Body of pancreas (tissue), 4 donors: ENCODE results near the gene WWOX. TPM values are rescaled to one million over a fixed set of nuclear protein-coding genes. Genes with fewer than 3 reads are reported as not detected.
"Not testable (repeated sequence)": the region's sequence is repeated elsewhere in the genome, so short reads cannot be mapped to it uniquely, and the experiment has no call there.

Experiments
- ATAC-seq: fragments of 150-250 bp; one replicate; pipeline ENCODE4 v1.9.1; 2016
- DNase-seq, 4 donors: peaks; one replicate each; pipeline ENCODE4 v3.0.0-alpha.2; 2019
- H3K27ac ChIP-seq, 4 donors: fragments of 200-600 bp; sonication (generic); 1 replicate in 3 of 4; 2 replicates in 1 of 4; pipeline versions ENCODE4 v1.5.1 to v1.6.1; 2016 to 2019; ENCODE audit warnings: mild to moderate bottlenecking in 1 of 4, mixed read lengths in 1 of 4, moderate library complexity in 1 of 4
- H3K27me3 ChIP-seq, 2 donors: fragments of 200-600 bp; sonication (generic); one replicate each; pipeline ENCODE4 v1.6.0; 2016; ENCODE audit warnings: mild to moderate bottlenecking in 1 of 2
- H3K36me3 ChIP-seq, 2 donors: fragments of 200-600 bp; sonication (generic); replicated peaks in 1 of 2; 2 replicates each; pipeline ENCODE4 v1.5.1; 2016; ENCODE audit warnings: low read depth in 2 of 2; ENCODE audit not compliant: insufficient read depth in 1 of 2
- H3K4me1 ChIP-seq: fragments of 200-600 bp; sonication (generic); one replicate; pipeline ENCODE4 v1.6.0; 2016
- H3K4me3 ChIP-seq, 2 donors: fragments of 200-600 bp; sonication (generic); 1 replicate in 1 of 2; 2 replicates in 1 of 2; pipeline ENCODE4 v1.5.1; 2016 to 2019
- H3K9me3 ChIP-seq, 3 donors: fragments of 200-600 bp; sonication (generic); 1 replicate in 2 of 3; 2 replicates in 1 of 3; pipeline ENCODE4 v1.5.1; 2016
- POLR2A ChIP-seq, 3 donors: fragments of 450-650 bp; IDR thresholded peaks; one replicate each; pipeline ENCODE4 v1.6.1; 2016; ENCODE audit warnings: antibody characterized with exemption in 3 of 3, mild to moderate bottlenecking in 2 of 3
- WGBS, 2 donors: methylation state at CpG; one replicate each; pipeline ENCODE4 v1.1.5; 2017; 5-methylcytosine and 5-hydroxymethylcytosine counted together
- intact Hi-C: fragments of 100-400 bp; cut with DNase I; formaldehyde crosslinking; loops from one replicate; pipeline ENCODE4 v1.15.1; 2023
- total RNA-seq, 2 donors: library from RNA; depleted of rRNA; stranded (reverse); fragments of >200 nt; gene quantifications; one replicate each; pipeline ENCODE4 v1.1.0, GENCODE V29; 2016
- TF ChIP-seq, protein P1 (sequence below), 7 experiments: fragments of 450-650 bp in 4 of 7; fragments of 200-600 bp in 3 of 7; sonication (generic) in 3 of 7; IDR thresholded peaks; one replicate each; pipeline ENCODE4 v1.5.1; 2016 to 2019; ENCODE audit warnings: antibody characterized with exemption in 7 of 7

WWOX gene
- total RNA-seq, 2 donors from 2014 or later, result 52.7 to 67.2 TPM

- no peaks in the 10 kb centered on the region for H3K9me3 ChIP-seq
- TF ChIP-seq, protein P1, sequence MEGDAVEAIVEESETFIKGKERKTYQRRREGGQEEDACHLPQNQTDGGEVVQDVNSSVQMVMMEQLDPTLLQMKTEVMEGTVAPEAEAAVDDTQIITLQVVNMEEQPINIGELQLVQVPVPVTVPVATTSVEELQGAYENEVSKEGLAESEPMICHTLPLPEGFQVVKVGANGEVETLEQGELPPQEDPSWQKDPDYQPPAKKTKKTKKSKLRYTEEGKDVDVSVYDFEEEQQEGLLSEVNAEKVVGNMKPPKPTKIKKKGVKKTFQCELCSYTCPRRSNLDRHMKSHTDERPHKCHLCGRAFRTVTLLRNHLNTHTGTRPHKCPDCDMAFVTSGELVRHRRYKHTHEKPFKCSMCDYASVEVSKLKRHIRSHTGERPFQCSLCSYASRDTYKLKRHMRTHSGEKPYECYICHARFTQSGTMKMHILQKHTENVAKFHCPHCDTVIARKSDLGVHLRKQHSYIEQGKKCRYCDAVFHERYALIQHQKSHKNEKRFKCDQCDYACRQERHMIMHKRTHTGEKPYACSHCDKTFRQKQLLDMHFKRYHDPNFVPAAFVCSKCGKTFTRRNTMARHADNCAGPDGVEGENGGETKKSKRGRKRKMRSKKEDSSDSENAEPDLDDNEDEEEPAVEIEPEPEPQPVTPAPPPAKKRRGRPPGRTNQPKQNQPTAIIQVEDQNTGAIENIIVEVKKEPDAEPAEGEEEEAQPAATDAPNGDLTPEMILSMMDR (IDR thresholded peaks at IDR 0.05), result no peak
- TF ChIP-seq POLR2A (IDR thresholded peaks at IDR 0.05), result no peak
- no peaks in the 10 kb centered on the region for H3K36me3 ChIP-seq
- intact Hi-C loops, result no loop called here
- H3K27ac ChIP-seq, result no peak overlapping the region
- ATAC-seq (no peak), DNase-seq (no peak)
- WGBS, 2 donors, result 80 to 84% methylated on average over 5 of the region's 5 CpGs
- H3K27me3 ChIP-seq, result no peaks in the 10 kb centered on the region
- no peak overlapping the region for H3K4me3 ChIP-seq
- no peaks in the 10 kb centered on the region for H3K4me1 ChIP-seq
Measured at GRCh38 chr16:79247386-79247785, 1147.9 kb downstream of the WWOX start.

- ATAC-seq (no peak), DNase-seq (no peak)
- Histone ChIP-seq H3K4me3 (no peak overlapping the region), H3K27ac (no peak overlapping the region), H3K27me3 (no peaks in the 10 kb centered on the region), H3K4me1 (peaks cover 5% of the 10 kb centered on the region), H3K36me3 (no peaks in the 10 kb centered on the region), H3K9me3 (no peaks in the 10 kb centered on the region)
- intact Hi-C loops, result no loop called here
- WGBS, 2 donors, result 85 to 93% methylated on average over 1 of the region's 1 CpG
- no peak for TF ChIP-seq POLR2A (IDR thresholded peaks at IDR 0.05)
- TF ChIP-seq, protein P1 (IDR thresholded peaks at IDR 0.05), result no peak
Measured at GRCh38 chr16:79248351-79248750, 1148.9 kb downstream of the WWOX start.

- no peaks in the 10 kb centered on the region for H3K27me3 ChIP-seq
- H3K4me3 ChIP-seq, result no peak overlapping the region
- ATAC-seq (no peak), DNase-seq (no peak)
- no peak overlapping the region for H3K27ac ChIP-seq
- no peaks in the 10 kb centered on the region for H3K9me3 ChIP-seq
- WGBS, 2 donors, result 81 to 83% methylated on average over 8 of the region's 8 CpGs
- H3K36me3 ChIP-seq, result no peaks in the 10 kb centered on the region
- peaks cover 8% of the 10 kb centered on the region for H3K4me1 ChIP-seq
- TF ChIP-seq POLR2A (IDR thresholded peaks at IDR 0.05), result no peak
- TF ChIP-seq, protein P1 (IDR thresholded peaks at IDR 0.05), result no peak
- intact Hi-C loops, result no loop called here
Measured at GRCh38 chr16:79250502-79251098, 1151.1 kb downstream of the WWOX start.

DNA sequence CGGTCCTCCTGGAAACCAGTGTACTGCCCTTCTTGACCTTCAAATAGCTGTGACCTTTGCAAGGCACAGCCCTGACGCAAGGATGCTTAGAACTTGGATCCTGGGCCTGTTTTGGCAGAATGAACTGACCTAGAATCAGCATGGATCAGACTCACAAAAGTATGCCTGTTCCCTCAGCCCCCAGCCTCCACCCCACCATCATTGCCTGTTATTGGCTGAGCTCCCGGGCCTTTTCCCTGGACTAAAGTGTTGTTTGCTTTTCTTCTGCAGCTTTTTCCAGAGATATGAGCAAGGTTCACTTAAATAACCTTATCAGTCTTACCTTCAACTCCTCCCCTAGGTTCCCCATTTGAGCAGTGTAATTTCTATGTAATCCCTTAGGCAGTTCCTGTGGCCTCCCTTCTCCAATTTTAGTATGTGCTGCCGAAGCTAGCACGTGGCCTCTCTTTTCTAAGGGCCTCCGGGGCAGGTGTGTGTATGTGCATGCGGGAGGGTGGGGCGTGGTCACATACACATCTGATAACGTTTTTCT lies 1153.7 kb downstream of the WWOX start:
- no peak for ATAC-seq
- DNase-seq, result peak; percentile 14 to 37 (median 24)
- no peaks in the 10 kb centered on the region for H3K36me3 ChIP-seq
- H3K27me3 ChIP-seq, result no peaks in the 10 kb centered on the region
- intact Hi-C loops, result no loop called here
- peaks cover 8% of the 10 kb centered on the region for H3K4me1 ChIP-seq
- TF ChIP-seq, protein P1 (IDR thresholded peaks at IDR 0.05), result no peak
- TF ChIP-seq POLR2A (IDR thresholded peaks at IDR 0.05), result no peak
- H3K4me3 ChIP-seq, result no peak overlapping the region
- 19 to 25% methylated on average over 9 of the region's 9 CpGs for WGBS, 2 donors
- no peak overlapping the region for H3K27ac ChIP-seq
- H3K9me3 ChIP-seq, result no peaks in the 10 kb centered on the region

GRCh38 chr16:79257953-79258490 lies 1158.6 kb downstream of the WWOX start:
- intact Hi-C loops, result no loop called here
- WGBS, 2 donors, result 66 to 81% methylated on average over 10 of the region's 10 CpGs
- no peak for ATAC-seq
- no peak for DNase-seq
- H3K4me1 ChIP-seq, result peaks cover 6% of the 10 kb centered on the region
- H3K4me3 ChIP-seq, result no peak overlapping the region
- no peaks in the 10 kb centered on the region for H3K27me3 ChIP-seq
- no peaks in the 10 kb centered on the region for H3K9me3 ChIP-seq
- TF ChIP-seq POLR2A (IDR thresholded peaks at IDR 0.05), result no peak
- TF ChIP-seq, protein P1 (IDR thresholded peaks at IDR 0.05), result no peak
- no peak overlapping the region for H3K27ac ChIP-seq
- H3K36me3 ChIP-seq, result no peaks in the 10 kb centered on the region

- H3K9me3 ChIP-seq, ATAC-seq, H3K27ac ChIP-seq, H3K4me1 ChIP-seq, DNase-seq, H3K27me3 ChIP-seq, H3K36me3 ChIP-seq, intact Hi-C loops, H3K4me3 ChIP-seq: not testable (repeated sequence)
- WGBS, 2 donors, result 78 to 84% methylated on average over 4 of the region's 4 CpGs
Measured at GRCh38 chr16:79260890-79261289, 1161.4 kb downstream of the WWOX start.
